Gastroesophageal sphincter (tissue), 3 donors: Measurements from ENCODE around the gene UBE4B.

Experiments used
- POLR2A ChIP-seq, 2 donors: fragments of 450-650 bp; IDR thresholded peaks; one replicate each; pipeline ENCODE4 v1.6.1; 2017; ENCODE audit warnings: antibody characterized with exemption in 2 of 2, mild to moderate bottlenecking in 2 of 2, moderate library complexity in 1 of 2
- POLR2AphosphoS5 ChIP-seq: sonication (generic); formaldehyde crosslinking; IDR thresholded peaks from one replicate; pipeline ENCODE4 v1.6.1; 2017; ENCODE audit warnings: antibody characterized with exemption
- TF ChIP-seq, protein P1 (sequence below), 4 experiments: fragments of 200-600 bp in 2 of 4; fragments of 450-650 bp in 2 of 4; sonication (generic) in 1 of 4; IDR thresholded peaks; one replicate each; pipeline ENCODE4 v1.5.1; 2017 to 2019; ENCODE audit warnings: antibody characterized with exemption in 4 of 4, mild to moderate bottlenecking in 2 of 4, moderate library complexity in 2 of 4

DNA sequence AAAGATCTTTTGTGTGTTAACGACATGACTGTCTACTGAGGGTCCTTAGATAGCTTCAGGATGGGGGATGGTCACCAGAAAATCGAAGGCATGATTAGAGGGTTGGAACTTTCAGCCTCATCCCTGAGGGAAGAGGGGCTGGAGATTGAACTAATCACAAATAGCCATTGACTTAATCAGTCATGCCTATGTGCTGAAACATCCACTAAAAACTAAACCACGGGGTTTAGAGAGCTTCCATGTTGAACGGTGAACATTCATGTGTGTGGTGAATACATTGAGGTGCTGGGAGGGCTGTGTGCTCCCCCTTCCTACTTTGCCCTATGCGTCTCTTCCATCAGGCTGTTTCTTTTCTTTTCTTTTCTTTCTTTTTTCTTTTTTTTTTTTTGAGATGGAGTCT lies 18.7 kb upstream of the UBE4B start:
- TF ChIP-seq, protein P1, sequence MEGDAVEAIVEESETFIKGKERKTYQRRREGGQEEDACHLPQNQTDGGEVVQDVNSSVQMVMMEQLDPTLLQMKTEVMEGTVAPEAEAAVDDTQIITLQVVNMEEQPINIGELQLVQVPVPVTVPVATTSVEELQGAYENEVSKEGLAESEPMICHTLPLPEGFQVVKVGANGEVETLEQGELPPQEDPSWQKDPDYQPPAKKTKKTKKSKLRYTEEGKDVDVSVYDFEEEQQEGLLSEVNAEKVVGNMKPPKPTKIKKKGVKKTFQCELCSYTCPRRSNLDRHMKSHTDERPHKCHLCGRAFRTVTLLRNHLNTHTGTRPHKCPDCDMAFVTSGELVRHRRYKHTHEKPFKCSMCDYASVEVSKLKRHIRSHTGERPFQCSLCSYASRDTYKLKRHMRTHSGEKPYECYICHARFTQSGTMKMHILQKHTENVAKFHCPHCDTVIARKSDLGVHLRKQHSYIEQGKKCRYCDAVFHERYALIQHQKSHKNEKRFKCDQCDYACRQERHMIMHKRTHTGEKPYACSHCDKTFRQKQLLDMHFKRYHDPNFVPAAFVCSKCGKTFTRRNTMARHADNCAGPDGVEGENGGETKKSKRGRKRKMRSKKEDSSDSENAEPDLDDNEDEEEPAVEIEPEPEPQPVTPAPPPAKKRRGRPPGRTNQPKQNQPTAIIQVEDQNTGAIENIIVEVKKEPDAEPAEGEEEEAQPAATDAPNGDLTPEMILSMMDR (IDR thresholded peaks at IDR 0.05), result no peak
- no peak for TF ChIP-seq POLR2A (IDR thresholded peaks at IDR 0.05)
- no peak for TF ChIP-seq POLR2AphosphoS5
